SU-DHL-6 (cell line): ENCODE results near the gene RBFOX2.

Source experiments
- H2AFZ ChIP-seq: fragments of 200-600 bp; sonication (generic); 2 replicates; pipeline ENCODE4 v1.6.1; 2014; ENCODE audit warnings: low read depth, mild to moderate bottlenecking, moderate library complexity, mixed read lengths, antibody characterized with exemption, low read length; ENCODE audit not compliant: severe bottlenecking
- H3F3A ChIP-seq: fragments of 200-600 bp; shearing (Covaris generic); 2 replicates; pipeline ENCODE4 v1.6.0; 2016; ENCODE audit warnings: antibody characterized with exemption, mild to moderate bottlenecking; ENCODE audit not compliant: insufficient read depth
- H3K27ac ChIP-seq: fragments of 200-600 bp; sonication (generic); 2 replicates; pipeline ENCODE4 v1.5.1; 2016; ENCODE audit warnings: low read depth, mild to moderate bottlenecking, low read length, moderate library complexity, mixed read lengths
- H3K27me3 ChIP-seq: fragments of 200-600 bp; sonication (generic), shearing (Covaris generic); 2 replicates; pipeline ENCODE4 v1.6.0; 2014; ENCODE audit warnings: mild to moderate bottlenecking, low read length
- H3K36me3 ChIP-seq: fragments of 200-600 bp; sonication (generic); 2 replicates; pipeline ENCODE4 v1.6.1; 2014; ENCODE audit warnings: mild to moderate bottlenecking, low read length, mixed read lengths
- H3K4me2 ChIP-seq: fragments of 300-600, 200-600 bp; shearing (Covaris generic), sonication (generic); 2 replicates; pipeline ENCODE4 v1.6.0; 2014; ENCODE audit warnings: low read length, low read depth, mild to moderate bottlenecking; ENCODE audit not compliant: poor library complexity, severe bottlenecking
- H3K4me3 ChIP-seq: fragments of 200-600 bp; sonication (generic); 2 replicates; pipeline ENCODE4 v1.5.1; 2014; ENCODE audit warnings: antibody characterized with exemption, low read length, mild to moderate bottlenecking, mixed read lengths; ENCODE audit not compliant: insufficient read depth, poor library complexity, severe bottlenecking
- H3K79me2 ChIP-seq: fragments of 200-600 bp; sonication (generic); 2 replicates; pipeline ENCODE4 v1.6.1; 2014; ENCODE audit warnings: mild to moderate bottlenecking, low read length, moderate library complexity; ENCODE audit not compliant: insufficient read depth
- H3K9ac ChIP-seq: fragments of 200-600 bp; sonication (generic); 2 replicates; pipeline ENCODE4 v1.7.0; 2014; ENCODE audit warnings: mild to moderate bottlenecking, low read length
- H3K9me2 ChIP-seq: fragments of 200-600 bp; sonication (generic); replicated peaks from 2 replicates; pipeline ENCODE4 v1.6.1; 2014; ENCODE audit warnings: low read length; ENCODE audit not compliant: insufficient read depth
- H3K9me3 ChIP-seq: fragments of 200-600 bp; sonication (generic); 2 replicates; pipeline ENCODE4 v1.6.1; 2014; ENCODE audit warnings: low read length, mixed read lengths; ENCODE audit not compliant: insufficient read depth
- H4K20me1 ChIP-seq: fragments of 200-600 bp; sonication (generic); 2 replicates; pipeline ENCODE4 v1.6.1; 2014; ENCODE audit warnings: low read depth, mild to moderate bottlenecking, antibody characterized with exemption, low read length, moderate library complexity, mixed read lengths
- EZH2phosphoT487 ChIP-seq: fragments of 200-600 bp; sonication (generic), shearing (Covaris generic); conservative IDR thresholded peaks from 2 replicates; pipeline ENCODE4 v1.6.1; 2018; ENCODE audit warnings: mild to moderate bottlenecking, antibody characterized with exemption, low read length, moderate library complexity, mixed read lengths
- TF ChIP-seq, protein P1 (sequence below): fragments of 200-600 bp; sonication (generic); IDR thresholded peaks from one replicate; pipeline ENCODE4 v1.5.1; 2017; ENCODE audit warnings: antibody characterized with exemption, mild to moderate bottlenecking, low read length, moderate library complexity; ENCODE audit not compliant: insufficient read depth, poor library complexity, severe bottlenecking

RBFOX2 gene

DNA sequence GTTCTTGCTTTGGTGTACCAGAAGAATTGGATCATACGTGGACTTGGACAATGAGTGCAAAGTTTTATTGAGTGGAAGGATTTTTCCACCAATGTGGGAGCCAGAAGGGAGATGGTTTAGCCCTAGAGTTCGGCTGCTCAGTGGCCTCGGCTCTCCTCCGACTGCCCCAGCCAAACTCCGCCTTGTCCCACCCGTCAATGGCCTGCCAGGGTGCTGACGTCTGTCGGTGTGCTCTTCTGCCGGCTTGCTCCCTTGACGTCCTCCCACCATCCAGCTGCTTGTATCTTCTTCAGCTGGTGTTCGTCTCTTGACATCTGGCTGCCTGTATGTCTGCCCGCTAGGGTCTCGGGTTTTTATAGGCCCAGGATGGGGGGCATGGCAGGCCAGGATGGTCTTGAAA, 156.2 kb downstream of the RBFOX2 start:
- no peaks in the 10 kb centered on the region for H3K27me3 ChIP-seq
- no peak overlapping the region for H2AFZ ChIP-seq
- H4K20me1 ChIP-seq, result no peaks in the 10 kb centered on the region
- H3F3A ChIP-seq, result no peaks in the 10 kb centered on the region
- H3K9me2 ChIP-seq, result no peaks in the 10 kb centered on the region
- H3K36me3 ChIP-seq, result no peaks in the 10 kb centered on the region
- H3K9me3 ChIP-seq, result no peaks in the 10 kb centered on the region
- no peaks in the 10 kb centered on the region for H3K79me2 ChIP-seq
- TF ChIP-seq, protein P1, sequence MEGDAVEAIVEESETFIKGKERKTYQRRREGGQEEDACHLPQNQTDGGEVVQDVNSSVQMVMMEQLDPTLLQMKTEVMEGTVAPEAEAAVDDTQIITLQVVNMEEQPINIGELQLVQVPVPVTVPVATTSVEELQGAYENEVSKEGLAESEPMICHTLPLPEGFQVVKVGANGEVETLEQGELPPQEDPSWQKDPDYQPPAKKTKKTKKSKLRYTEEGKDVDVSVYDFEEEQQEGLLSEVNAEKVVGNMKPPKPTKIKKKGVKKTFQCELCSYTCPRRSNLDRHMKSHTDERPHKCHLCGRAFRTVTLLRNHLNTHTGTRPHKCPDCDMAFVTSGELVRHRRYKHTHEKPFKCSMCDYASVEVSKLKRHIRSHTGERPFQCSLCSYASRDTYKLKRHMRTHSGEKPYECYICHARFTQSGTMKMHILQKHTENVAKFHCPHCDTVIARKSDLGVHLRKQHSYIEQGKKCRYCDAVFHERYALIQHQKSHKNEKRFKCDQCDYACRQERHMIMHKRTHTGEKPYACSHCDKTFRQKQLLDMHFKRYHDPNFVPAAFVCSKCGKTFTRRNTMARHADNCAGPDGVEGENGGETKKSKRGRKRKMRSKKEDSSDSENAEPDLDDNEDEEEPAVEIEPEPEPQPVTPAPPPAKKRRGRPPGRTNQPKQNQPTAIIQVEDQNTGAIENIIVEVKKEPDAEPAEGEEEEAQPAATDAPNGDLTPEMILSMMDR, result no peak
- no peak for TF ChIP-seq EZH2phosphoT487
- H3K4me3 ChIP-seq, result no peak overlapping the region
- H3K4me2 ChIP-seq, result no peak overlapping the region
- H3K27ac ChIP-seq, result no peak overlapping the region
- no peak overlapping the region for H3K9ac ChIP-seq

DNA sequence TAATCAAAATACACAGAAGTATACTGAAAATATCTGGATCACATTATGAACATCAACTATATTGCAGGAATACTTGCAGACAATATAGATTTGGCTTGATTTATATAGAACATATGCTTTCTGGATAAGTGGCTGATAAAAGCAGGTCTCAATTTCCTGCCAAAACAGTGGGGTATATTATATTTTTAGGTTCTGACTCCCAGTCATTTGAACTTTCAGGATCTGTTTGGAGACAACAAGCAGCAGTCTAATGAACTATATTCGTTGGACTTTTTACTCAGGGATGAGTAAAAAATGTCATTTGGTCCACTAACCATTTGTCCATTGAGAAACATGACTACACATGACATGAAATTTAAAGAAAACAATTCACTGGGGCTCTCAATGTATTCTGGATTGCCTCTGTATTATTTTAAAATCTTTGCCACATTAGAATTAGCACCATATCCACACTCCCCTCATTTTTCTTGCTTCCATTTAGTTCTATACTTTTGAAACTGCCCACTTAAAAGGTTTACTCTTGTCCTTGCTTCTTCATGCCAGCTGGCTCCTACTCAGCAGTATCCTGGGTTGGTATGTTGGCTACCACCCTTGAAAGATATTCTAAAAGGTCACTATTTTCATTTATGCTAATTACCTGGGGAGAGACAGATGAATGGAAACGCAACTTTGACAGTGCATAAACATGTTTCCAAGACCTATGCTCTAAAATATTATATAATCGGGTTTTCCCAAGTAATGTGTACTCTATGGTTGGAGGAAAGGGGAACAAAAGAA, 157.9 kb downstream of the RBFOX2 start:
- Histone ChIP-seq H3K27ac (no peak overlapping the region), H3K4me2 (no peak overlapping the region), H4K20me1 (no peaks in the 10 kb centered on the region), H2AFZ (no peak overlapping the region), H3K9me3 (no peaks in the 10 kb centered on the region), H3K27me3 (no peaks in the 10 kb centered on the region), H3K9me2 (no peaks in the 10 kb centered on the region), H3F3A (no peaks in the 10 kb centered on the region), H3K79me2 (no peaks in the 10 kb centered on the region), H3K9ac (no peak overlapping the region), H3K36me3 (no peaks in the 10 kb centered on the region), H3K4me3 (no peak overlapping the region)
- no peak for TF ChIP-seq EZH2phosphoT487
- TF ChIP-seq, protein P1, result no peak

DNA sequence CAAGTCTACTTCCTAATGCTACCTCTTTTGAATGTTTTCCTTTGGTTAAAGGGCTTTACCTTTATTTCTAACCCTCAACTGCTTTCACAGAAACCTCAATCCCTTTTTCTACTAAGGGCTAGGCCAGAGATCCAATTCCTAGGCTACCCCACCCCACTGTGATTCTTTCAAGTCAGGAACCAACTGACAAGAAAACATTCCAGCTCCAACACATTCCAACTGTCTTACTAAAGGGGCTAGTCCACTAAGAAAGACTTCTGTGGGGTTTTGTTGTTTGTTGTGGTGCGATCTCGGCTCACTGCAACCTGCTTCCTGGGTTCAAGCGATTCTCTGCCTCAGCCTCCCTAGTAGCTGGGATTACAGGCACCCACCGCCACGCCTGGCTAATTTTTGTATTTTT, 159.7 kb downstream of the RBFOX2 start:
- H3F3A ChIP-seq, result no peaks in the 10 kb centered on the region
- no peaks in the 10 kb centered on the region for H4K20me1 ChIP-seq
- no peaks in the 10 kb centered on the region for H3K79me2 ChIP-seq
- H3K9me3 ChIP-seq, result no peaks in the 10 kb centered on the region
- no peak overlapping the region for H2AFZ ChIP-seq
- TF ChIP-seq, protein P1, result no peak
- TF ChIP-seq EZH2phosphoT487, result no peak
- no peaks in the 10 kb centered on the region for H3K9me2 ChIP-seq
- no peak overlapping the region for H3K27ac ChIP-seq
- no peak overlapping the region for H3K4me3 ChIP-seq
- H3K27me3 ChIP-seq, result no peaks in the 10 kb centered on the region
- H3K36me3 ChIP-seq, result no peaks in the 10 kb centered on the region
- H3K9ac ChIP-seq, result no peak overlapping the region
- no peak overlapping the region for H3K4me2 ChIP-seq
